ENCODE measurements around the gene TRPC4AP.
A peak's percentile ranks its signal among the peaks of the same experiment; 100 is the strongest.

TRPC4AP gene

DNA sequence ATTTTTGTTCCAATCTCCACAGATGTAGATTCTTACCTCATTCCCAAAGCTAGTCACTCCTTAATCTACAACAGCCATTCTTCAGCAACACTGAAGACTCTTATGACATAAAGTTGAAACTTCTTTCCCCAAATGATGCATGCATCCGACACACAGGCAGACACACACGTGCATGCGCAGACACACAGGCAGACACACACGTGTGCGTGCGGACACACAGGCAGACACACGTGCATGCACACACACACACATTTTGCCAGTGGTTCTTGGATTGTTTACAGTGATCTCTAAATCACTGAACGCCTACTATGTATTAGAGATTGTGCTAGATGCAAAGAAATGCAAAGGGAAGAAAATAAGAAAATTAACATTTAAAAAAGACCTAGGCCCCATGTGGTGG is 9.0 kb upstream of the TRPC4AP start:
- Histone ChIP-seq H3K9me3 (no peaks in the 10 kb centered on the region), H3K27me3 (no peaks in the 10 kb centered on the region), H3K4me3 (ENCODE audit: low read depth in 1 of 2, low read length in 1 of 2) (no peak overlapping the region), H3K27ac (no peak overlapping the region), H3K4me1 (ENCODE audit: control insufficient read depth in 1 of 2, insufficient read depth in 1 of 2, low read depth in 1 of 2, low read length in 1 of 2) (no peaks in the 10 kb centered on the region), H3K36me3 (no peaks in the 10 kb centered on the region)
- TF ChIP-seq, protein P1, sequence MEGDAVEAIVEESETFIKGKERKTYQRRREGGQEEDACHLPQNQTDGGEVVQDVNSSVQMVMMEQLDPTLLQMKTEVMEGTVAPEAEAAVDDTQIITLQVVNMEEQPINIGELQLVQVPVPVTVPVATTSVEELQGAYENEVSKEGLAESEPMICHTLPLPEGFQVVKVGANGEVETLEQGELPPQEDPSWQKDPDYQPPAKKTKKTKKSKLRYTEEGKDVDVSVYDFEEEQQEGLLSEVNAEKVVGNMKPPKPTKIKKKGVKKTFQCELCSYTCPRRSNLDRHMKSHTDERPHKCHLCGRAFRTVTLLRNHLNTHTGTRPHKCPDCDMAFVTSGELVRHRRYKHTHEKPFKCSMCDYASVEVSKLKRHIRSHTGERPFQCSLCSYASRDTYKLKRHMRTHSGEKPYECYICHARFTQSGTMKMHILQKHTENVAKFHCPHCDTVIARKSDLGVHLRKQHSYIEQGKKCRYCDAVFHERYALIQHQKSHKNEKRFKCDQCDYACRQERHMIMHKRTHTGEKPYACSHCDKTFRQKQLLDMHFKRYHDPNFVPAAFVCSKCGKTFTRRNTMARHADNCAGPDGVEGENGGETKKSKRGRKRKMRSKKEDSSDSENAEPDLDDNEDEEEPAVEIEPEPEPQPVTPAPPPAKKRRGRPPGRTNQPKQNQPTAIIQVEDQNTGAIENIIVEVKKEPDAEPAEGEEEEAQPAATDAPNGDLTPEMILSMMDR (IDR thresholded peaks at IDR 0.05) = no peak

DNA sequence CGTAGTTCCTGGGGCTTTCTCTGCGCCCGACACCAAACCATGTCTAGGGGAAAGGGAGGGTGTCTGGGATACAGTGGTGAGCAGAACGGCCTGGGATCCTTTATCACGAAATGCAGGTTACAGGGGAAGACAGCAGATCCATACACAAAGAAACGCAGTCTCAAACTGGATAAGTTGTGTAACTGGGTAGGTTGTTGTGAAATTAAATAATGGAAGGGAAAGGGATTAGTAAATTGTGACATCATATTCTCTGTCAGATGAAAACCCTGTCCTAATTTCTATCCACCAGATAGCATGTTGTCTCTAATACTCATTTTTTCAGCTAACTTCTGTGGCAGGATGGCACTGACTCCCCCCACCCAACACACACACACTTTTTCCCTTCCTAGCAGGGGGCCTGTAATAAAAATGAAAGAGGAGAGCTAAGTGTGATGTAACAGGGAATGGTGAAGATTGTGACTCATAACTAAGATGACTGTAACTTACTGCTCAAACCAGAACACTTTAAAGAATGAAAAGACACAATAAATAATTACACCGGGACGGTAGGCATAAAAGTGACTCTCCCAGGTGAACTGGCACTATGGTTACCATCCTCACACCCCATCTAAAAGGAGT is 769 bp upstream of the TRPC4AP start:
- peaks cover 9% of the 10 kb centered on the region for H3K36me3 ChIP-seq
- TF ChIP-seq, protein P1 (IDR thresholded peaks at IDR 0.05) = no peak
- H3K4me1 ChIP-seq (ENCODE audit: control insufficient read depth in 1 of 2, insufficient read depth in 1 of 2, low read depth in 1 of 2, low read length in 1 of 2) = peaks cover 40 to 44% of the 10 kb centered on the region in 2 experiments
- H3K4me3 ChIP-seq (ENCODE audit: low read depth in 1 of 2, low read length in 1 of 2) = peak overlapping the region; percentile 83 to 95
- H3K27ac ChIP-seq = peak overlapping the region; percentile 94
- no peaks in the 10 kb centered on the region for H3K9me3 ChIP-seq
- H3K27me3 ChIP-seq = no peaks in the 10 kb centered on the region

DNA sequence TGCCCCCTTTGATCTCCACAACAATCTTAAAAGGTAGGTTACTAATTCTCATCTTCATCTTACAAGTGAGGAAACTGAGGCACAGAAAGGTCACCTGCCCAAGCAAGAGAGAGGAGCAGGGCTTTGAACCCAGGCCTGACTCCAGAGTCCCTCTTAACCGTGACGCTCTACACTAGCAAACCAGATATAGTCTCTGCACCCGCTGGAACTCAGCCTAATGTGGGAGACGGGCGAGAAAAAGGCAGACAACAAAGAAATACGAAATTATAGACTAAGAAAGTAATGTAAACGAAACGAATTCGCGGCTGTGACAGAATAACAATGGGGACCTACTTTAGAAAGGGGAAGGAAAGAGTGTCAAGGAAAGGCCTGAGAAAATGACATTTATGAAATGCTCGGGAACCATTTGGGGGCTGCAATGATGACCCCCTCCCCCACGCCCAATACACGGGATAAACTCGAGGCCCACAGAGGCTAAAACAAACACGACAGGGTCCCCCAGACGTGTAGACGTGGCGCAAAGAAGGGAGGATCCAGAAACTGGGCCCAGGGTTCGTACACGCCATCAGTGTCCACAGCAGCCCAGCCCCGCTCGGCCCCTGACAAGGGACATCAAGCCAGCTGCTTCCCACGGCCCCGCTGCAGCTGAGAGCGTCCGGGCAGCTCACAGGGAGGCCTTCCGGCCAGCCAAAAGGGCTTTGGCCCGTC is 637 bp downstream of the TRPC4AP start:
- H3K9me3 ChIP-seq = no peaks in the 10 kb centered on the region
- peaks cover 51 to 56% of the 10 kb centered on the region in 2 experiments for H3K4me1 ChIP-seq (ENCODE audit: control insufficient read depth in 1 of 2, insufficient read depth in 1 of 2, low read depth in 1 of 2, low read length in 1 of 2)
- H3K36me3 ChIP-seq = peaks cover 9% of the 10 kb centered on the region
- peak overlapping the region; percentile 94 for H3K27ac ChIP-seq
- peak overlapping the region; percentile 83 to 95 for H3K4me3 ChIP-seq (ENCODE audit: low read depth in 1 of 2, low read length in 1 of 2)
- no peaks in the 10 kb centered on the region for H3K27me3 ChIP-seq
- TF ChIP-seq, protein P1 (IDR thresholded peaks at IDR 0.05) = no peak

DNA sequence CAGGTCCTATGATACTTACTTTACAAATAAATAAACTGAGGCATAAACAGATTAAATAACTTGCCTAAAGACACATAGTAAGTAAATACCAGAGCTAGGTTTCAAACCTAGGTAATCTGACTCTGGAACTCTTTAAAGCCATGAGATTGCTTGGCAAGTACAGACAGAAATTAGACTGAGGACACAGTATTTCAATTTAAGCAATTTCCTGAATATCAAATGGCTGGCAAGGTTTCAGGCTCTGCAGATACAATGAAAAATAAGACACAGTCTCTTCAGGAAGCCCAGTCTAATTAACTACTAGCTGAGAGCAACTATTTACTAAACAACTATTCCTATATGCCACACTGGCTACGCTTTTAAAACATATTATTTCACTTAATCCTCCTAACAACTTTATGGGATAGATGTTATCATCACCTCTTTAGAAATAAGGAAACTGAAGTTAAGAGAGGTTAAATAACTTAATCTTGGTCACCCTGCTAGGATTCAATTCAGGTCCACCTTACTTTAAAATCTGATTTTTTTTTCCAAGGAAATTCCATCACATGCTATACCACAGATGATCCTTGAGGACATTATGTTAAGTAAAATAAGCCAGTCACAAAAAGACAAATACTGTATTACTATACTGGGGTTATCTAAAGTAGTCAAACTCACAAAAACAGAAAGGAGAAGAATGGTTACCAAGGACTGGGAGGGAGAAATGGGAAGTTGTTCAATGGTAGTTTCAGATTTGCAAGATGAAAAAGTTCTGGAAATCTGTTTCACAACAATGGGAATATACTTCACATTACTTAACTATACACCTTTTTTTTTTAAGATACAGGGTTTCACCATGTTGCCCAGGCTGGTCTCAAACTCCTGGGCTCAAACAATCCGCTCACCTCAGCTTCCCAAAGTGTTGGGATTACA is 4.1 kb downstream of the TRPC4AP start:
- H3K36me3 ChIP-seq = peaks cover 9% of the 10 kb centered on the region
- TF ChIP-seq, protein P1 (IDR thresholded peaks at IDR 0.05) = no peak
- H3K27ac ChIP-seq = peak overlapping the region; percentile 63
- no peaks in the 10 kb centered on the region for H3K9me3 ChIP-seq
- H3K27me3 ChIP-seq = no peaks in the 10 kb centered on the region
- H3K4me1 ChIP-seq (ENCODE audit: control insufficient read depth in 1 of 2, insufficient read depth in 1 of 2, low read depth in 1 of 2, low read length in 1 of 2) = peaks cover 65 to 66% of the 10 kb centered on the region in 2 experiments
- no peak overlapping the region for H3K4me3 ChIP-seq (ENCODE audit: low read depth in 1 of 2, low read length in 1 of 2)

DNA sequence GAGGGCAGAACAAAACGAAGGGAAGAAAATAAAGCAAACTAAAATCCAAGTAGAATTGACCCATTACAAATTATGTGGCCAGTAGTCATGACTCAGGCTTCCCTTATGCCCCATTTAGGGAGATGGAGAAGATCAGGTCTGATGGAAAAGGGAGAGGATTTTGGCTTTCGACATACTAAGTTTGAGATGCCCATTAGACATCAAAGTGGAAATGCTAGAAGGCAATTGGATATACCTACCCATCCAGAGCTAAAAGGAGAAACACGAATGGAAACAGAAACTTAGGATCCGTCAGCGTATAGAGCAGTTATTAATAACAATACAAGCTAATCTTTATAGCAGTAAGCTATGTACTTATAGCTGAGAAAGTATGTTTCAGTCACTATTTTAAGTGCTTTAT is 4.8 kb downstream of the TRPC4AP start:
- TF ChIP-seq, protein P1 (IDR thresholded peaks at IDR 0.05) = no peak
- Histone ChIP-seq H3K27ac (peak overlapping the region; percentile 63), H3K36me3 (peaks cover 9% of the 10 kb centered on the region), H3K4me1 (ENCODE audit: control insufficient read depth in 1 of 2, insufficient read depth in 1 of 2, low read depth in 1 of 2, low read length in 1 of 2) (peaks cover 58 to 60% of the 10 kb centered on the region in 2 experiments), H3K27me3 (no peaks in the 10 kb centered on the region), H3K4me3 (ENCODE audit: low read depth in 1 of 2, low read length in 1 of 2) (no peak overlapping the region), H3K9me3 (no peaks in the 10 kb centered on the region)
